SK-MEL-5 (cell line): ENCODE data around the gene CINP. TPM values are rescaled to one million over a fixed set of nuclear protein-coding genes. Genes with fewer than 3 reads are reported as not detected.
"Not testable (repeated sequence)": the region's sequence is repeated elsewhere in the genome, so short reads cannot be mapped to it uniquely, and the experiment has no call there.

Experiments used
- DNase-seq: peaks from one replicate; pipeline ENCODE4 v3.0.0-alpha.2; 2016; ENCODE audit warnings: low read depth, low spot score
- in situ Hi-C: cut with HindIII; loops from 2 replicates; pipeline ENCODE4 v1.10.0; 2016; ENCODE audit warnings: low sequenced_read_pairs, high pct_unique_total_duplicates, low pct_unique_long_range_greater_than_20kb
- total RNA-seq: library from RNA; depleted of rRNA; stranded (reverse); fragments of >200 nt; shearing (Covaris generic); gene quantifications from 2 replicates; pipeline ENCODE4 v1.2.3, GENCODE V29; 2014; rRNA removed

The CINP gene
- total RNA-seq, 1 experiment from 2014 or later = 127 TPM

GRCh38 chr14:102314242-102315011 lies 48.3 kb downstream of the CINP start:
- DNase-seq = peak; percentile 85
- in situ Hi-C loops = no loop called here

GRCh38 chr14:102304611-102305506 lies 57.8 kb downstream of the CINP start, which contains the start of gene MOK:
MOK (minus strand) TSS chr14:102305164; CDS start chr14:102304968, 196 bp downstream.
- in situ Hi-C loops = no loop called here
- DNase-seq = peak; percentile 97

- no peak for DNase-seq
- in situ Hi-C loops = no loop called here
Measured at GRCh38 chr14:102303664-102304063, 59.0 kb downstream of the CINP start.

GRCh38 chr14:102298303-102299070 lies 64.2 kb downstream of the CINP start:
- in situ Hi-C loops, DNase-seq: not testable (repeated sequence)

Other genes starting within 250 kb of the CINP start
- 17.5 and 22.1 TPM in 2 replicates for gene WDR20, start 223.0 kb downstream of the CINP start, total RNA-seq
- 98.9 and 111 TPM in 2 replicates for gene MOK, start 57.7 kb downstream of the CINP start, total RNA-seq
- gene ZNF839, start 43.1 kb downstream of the CINP start, total RNA-seq = 11.4 and 12.6 TPM in 2 replicates
- gene TECPR2, start 51 bp upstream of the CINP start, total RNA-seq = 20.8 and 22.7 TPM in 2 replicates
- 39.7 and 47.9 TPM in 2 replicates for gene ANKRD9, start 146.9 kb upstream of the CINP start, total RNA-seq
- gene RCOR1, start 229.8 kb upstream of the CINP start, total RNA-seq = 11.3 and 11.6 TPM in 2 replicates